HepG2 (cell line): Measurements from ENCODE around the gene GRHPR. TPM values are rescaled to one million over a fixed set of nuclear protein-coding genes. Genes with fewer than 3 reads are reported as not detected.
A peak's percentile ranks its signal among the peaks of the same experiment; 100 is the strongest.

ENCODE experiments used
- ETV6 ChIP-seq: sonication (generic); formaldehyde crosslinking; conservative IDR thresholded peaks from 2 replicates; pipeline ENCODE4 v1.4.0; 2020; ENCODE audit warnings: missing genetic modification reagents
- HOXA7 ChIP-seq: sonication (generic); formaldehyde crosslinking; IDR thresholded peaks from 2 replicates; pipeline ENCODE4 v1.8.1; 2022; ENCODE audit warnings: mild to moderate bottlenecking, missing genetic modification reagents, moderate library complexity
- KDM2A ChIP-seq: sonication (generic); formaldehyde crosslinking; IDR thresholded peaks from 2 replicates; pipeline ENCODE4 v1.4.0; 2020; ENCODE audit warnings: low read depth, missing genetic modification reagents, borderline replicate concordance
- KLF16 ChIP-seq, 2 experiments: sonication (generic) in 1 of 2; formaldehyde crosslinking in 1 of 2; IDR thresholded peaks; 2 replicates each; pipeline versions ENCODE4 v1.6.1 to v1.8.0; 2016 to 2023; ENCODE audit warnings: missing genetic modification reagents in 2 of 2, missing compliant biosample characterization in 1 of 2
- MEIS2 ChIP-seq: sonication (generic); formaldehyde crosslinking; IDR thresholded peaks from 2 replicates; pipeline ENCODE4 v1.9.0; 2021; ENCODE audit warnings: mild to moderate bottlenecking, missing genetic modification reagents
- NFKB2 ChIP-seq: sonication (generic); formaldehyde crosslinking; IDR thresholded peaks from 2 replicates; pipeline ENCODE4 v1.4.0; 2020; ENCODE audit warnings: missing genetic modification reagents, borderline replicate concordance
- PHB2 ChIP-seq: fragments of 450-650 bp; IDR thresholded peaks from 2 replicates; pipeline ENCODE4 v1.6.1; 2018; ENCODE audit not compliant: partially characterized antibody
- PHF20 ChIP-seq: sonication (generic); formaldehyde crosslinking; IDR thresholded peaks from 2 replicates; pipeline ENCODE4 v1.5.0; 2020; ENCODE audit warnings: mild to moderate bottlenecking, missing genetic modification reagents
- PLRG1 ChIP-seq: fragments of 450-650 bp; conservative IDR thresholded peaks from 2 replicates; pipeline ENCODE4 v1.6.1; 2016
- RBM39 ChIP-seq: fragments of 200-400 bp; formaldehyde crosslinking; IDR thresholded peaks from one replicate; pipeline ENCODE4 v1.6.1; 2018; ENCODE audit warnings: antibody characterized with exemption, mild to moderate bottlenecking, low read depth, low read length; ENCODE audit not compliant: poor library complexity, severe bottlenecking
- REL ChIP-seq: sonication (generic); formaldehyde crosslinking; conservative IDR thresholded peaks from 2 replicates; pipeline ENCODE4 v1.8.0; 2022; ENCODE audit warnings: mild to moderate bottlenecking, missing genetic modification reagents, moderate library complexity
- SKIL ChIP-seq: sonication (generic); formaldehyde crosslinking; IDR thresholded peaks from 2 replicates; pipeline ENCODE4 v1.8.0; 2022; ENCODE audit warnings: missing genetic modification reagents, mild to moderate bottlenecking, moderate library complexity, borderline replicate concordance
- TAF15 ChIP-seq: fragments of 200-400 bp; formaldehyde crosslinking; IDR thresholded peaks from one replicate; pipeline ENCODE4 v1.6.1; 2018; ENCODE audit warnings: mild to moderate bottlenecking, low read depth, low read length; ENCODE audit not compliant: poor library complexity, severe bottlenecking
- TBX2 ChIP-seq: sonication (generic); formaldehyde crosslinking; IDR thresholded peaks from 2 replicates; pipeline ENCODE4 v1.5.0; 2020; ENCODE audit warnings: missing genetic modification reagents, mild to moderate bottlenecking, borderline replicate concordance
- YEATS4 ChIP-seq: sonication (generic); formaldehyde crosslinking; IDR thresholded peaks from 2 replicates; pipeline ENCODE4 v1.4.0; 2020; ENCODE audit warnings: missing genetic modification reagents, borderline replicate concordance
- ZKSCAN1 ChIP-seq: fragments of 150-350 bp; IDR thresholded peaks from 2 replicates; pipeline ENCODE4 v1.6.1; 2014; ENCODE audit warnings: low read length
- ZNF30 ChIP-seq: sonication (generic); formaldehyde crosslinking; IDR thresholded peaks from 2 replicates; pipeline ENCODE4 v1.5.0; 2020; ENCODE audit warnings: mild to moderate bottlenecking, missing genetic modification reagents
- ZNF552 ChIP-seq: sonication (generic); formaldehyde crosslinking; IDR thresholded peaks from 2 replicates; pipeline ENCODE4 v1.9.0; 2022; ENCODE audit warnings: missing genetic modification reagents, mild to moderate bottlenecking, borderline replicate concordance
- ZNF570 ChIP-seq: sonication (generic); formaldehyde crosslinking; IDR thresholded peaks from 2 replicates; pipeline ENCODE4 v1.4.0; 2020; ENCODE audit warnings: mild to moderate bottlenecking, missing genetic modification reagents, borderline replicate concordance
- ZNF703 ChIP-seq: sonication (generic); formaldehyde crosslinking; IDR thresholded peaks from 2 replicates; pipeline ENCODE4 v1.5.1; 2020; ENCODE audit warnings: missing genetic modification reagents, mild to moderate bottlenecking, moderate library complexity, borderline replicate concordance
- polyA plus RNA-seq, 8 experiments: library from polyadenylated mRNA; depleted of rRNA in 3 of 8; stranded (reverse) in 7 of 8; unstranded in 1 of 8; fragments of >200 nt; fragmentation: Illumina TruSeq in 4 of 8; extraction: Trizol in 4 of 8; gene quantifications; 2 replicates each; pipeline versions ENCODE4 v1.2.1 to v1.2.3, GENCODE V29; 2011 to 2016; ENCODE audit warnings: low read depth in 4 of 8, missing spikeins in 1 of 8, mixed read lengths in 1 of 8; ENCODE audit not compliant: insufficient read depth in 1 of 8
- total RNA-seq, 5 experiments: library from RNA; depleted of rRNA; stranded (reverse); fragments of >200 nt; fragmentation: Illumina TruSeq; extraction: Trizol; gene quantifications; 2 replicates each; pipeline ENCODE4 v1.2.3, GENCODE V29; 2016; ENCODE audit warnings: low read depth in 1 of 5
- TF ChIP-seq, protein P1 (sequence below): sonication (generic); formaldehyde crosslinking; IDR thresholded peaks from 2 replicates; pipeline ENCODE4 v1.4.0; 2020; ENCODE audit warnings: low read depth, mild to moderate bottlenecking, missing genetic modification reagents
- TF ChIP-seq, protein P2 (sequence below): sonication (generic); formaldehyde crosslinking; IDR thresholded peaks from 2 replicates; pipeline ENCODE4 v1.5.1; 2020; ENCODE audit warnings: missing genetic modification reagents, mild to moderate bottlenecking, borderline replicate concordance
- TF ChIP-seq, protein P3 (sequence below): sonication (generic); formaldehyde crosslinking; IDR thresholded peaks from 2 replicates; pipeline ENCODE4 v1.8.1; 2023; ENCODE audit warnings: missing genetic modification reagents, inconsistent platforms, borderline replicate concordance

GRHPR gene
- total and polyA plus RNA-seq, 2 of the 13 experiments (the other 11 are each of a cell fraction or from before 2014, with no cell fraction given), result 113 to 115 TPM

DNA sequence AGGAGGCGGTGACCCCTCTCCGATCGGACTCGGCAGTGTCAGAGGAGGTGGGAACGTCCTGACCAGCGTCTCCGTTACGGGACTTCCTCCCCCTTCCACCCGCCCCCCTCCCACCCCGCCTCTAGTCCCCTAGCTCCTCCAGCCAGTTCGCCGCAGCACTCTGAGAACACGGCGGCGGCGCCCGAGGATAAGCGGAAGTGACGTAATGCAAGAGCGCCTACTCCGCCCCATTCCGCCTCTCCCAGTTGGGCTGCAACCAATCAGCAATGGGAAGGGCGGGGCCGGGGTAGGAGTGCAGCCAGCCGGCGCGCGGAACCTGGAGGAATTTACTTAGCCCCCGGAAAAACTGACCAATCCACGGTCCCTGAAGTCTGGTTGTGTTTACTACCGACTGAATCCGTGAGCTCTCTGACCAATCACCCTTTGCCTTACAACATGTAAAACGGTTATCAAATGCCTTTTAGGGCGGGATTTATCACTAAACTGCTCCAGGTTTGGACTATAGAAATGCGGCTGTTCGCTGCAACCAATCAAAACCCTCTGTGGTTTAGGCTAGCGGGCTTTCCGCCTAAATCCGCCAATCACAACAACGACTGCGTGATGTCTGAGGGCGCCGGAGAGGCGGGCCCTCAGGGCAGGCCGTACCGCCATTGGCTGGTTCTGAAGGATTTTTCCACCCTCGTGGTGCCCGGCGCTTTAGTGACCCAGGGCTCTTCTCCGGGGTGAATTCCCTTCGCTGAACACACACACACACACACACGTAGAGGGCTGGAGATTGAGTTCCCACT lies 42.9 kb downstream of the GRHPR start, which contains the start of gene ZBTB5 (continued):
- TF ChIP-seq, protein P1, sequence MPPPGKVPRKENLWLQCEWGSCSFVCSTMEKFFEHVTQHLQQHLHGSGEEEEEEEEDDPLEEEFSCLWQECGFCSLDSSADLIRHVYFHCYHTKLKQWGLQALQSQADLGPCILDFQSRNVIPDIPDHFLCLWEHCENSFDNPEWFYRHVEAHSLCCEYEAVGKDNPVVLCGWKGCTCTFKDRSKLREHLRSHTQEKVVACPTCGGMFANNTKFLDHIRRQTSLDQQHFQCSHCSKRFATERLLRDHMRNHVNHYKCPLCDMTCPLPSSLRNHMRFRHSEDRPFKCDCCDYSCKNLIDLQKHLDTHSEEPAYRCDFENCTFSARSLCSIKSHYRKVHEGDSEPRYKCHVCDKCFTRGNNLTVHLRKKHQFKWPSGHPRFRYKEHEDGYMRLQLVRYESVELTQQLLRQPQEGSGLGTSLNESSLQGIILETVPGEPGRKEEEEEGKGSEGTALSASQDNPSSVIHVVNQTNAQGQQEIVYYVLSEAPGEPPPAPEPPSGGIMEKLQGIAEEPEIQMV (CRISPR knock-in tag), result no peak
- TF ChIP-seq ZNF552 (CRISPR knock-in tag) (no peak), PHF20 (peak; percentile 49; the same call in 1 of the 2 replicates), YEATS4 (CRISPR knock-in tag) (no peak), ZKSCAN1 (no peak), KDM2A (CRISPR knock-in tag) (peak; percentile 2; the same call in 1 of the 2 replicates), RBM39 (no peak), PHB2 (no peak), ETV6 (no peak), KLF16 (CRISPR knock-in tag; IDR thresholded peaks at IDR 0.05) (no peak), SKIL (CRISPR knock-in tag) (no peak), ZNF30 (no peak), NFKB2 (CRISPR knock-in tag) (peak; percentile 11; the same call in 1 of the 2 replicates), ZNF703 (CRISPR knock-in tag) (no peak), PLRG1 (no peak), TAF15 (no peak), HOXA7 (CRISPR knock-in tag) (no peak), MEIS2 (CRISPR knock-in tag) (no peak), ZNF570 (no peak), TBX2 (CRISPR knock-in tag) (peak; percentile 55), REL (CRISPR knock-in tag) (no peak)
- TF ChIP-seq, protein P2, sequence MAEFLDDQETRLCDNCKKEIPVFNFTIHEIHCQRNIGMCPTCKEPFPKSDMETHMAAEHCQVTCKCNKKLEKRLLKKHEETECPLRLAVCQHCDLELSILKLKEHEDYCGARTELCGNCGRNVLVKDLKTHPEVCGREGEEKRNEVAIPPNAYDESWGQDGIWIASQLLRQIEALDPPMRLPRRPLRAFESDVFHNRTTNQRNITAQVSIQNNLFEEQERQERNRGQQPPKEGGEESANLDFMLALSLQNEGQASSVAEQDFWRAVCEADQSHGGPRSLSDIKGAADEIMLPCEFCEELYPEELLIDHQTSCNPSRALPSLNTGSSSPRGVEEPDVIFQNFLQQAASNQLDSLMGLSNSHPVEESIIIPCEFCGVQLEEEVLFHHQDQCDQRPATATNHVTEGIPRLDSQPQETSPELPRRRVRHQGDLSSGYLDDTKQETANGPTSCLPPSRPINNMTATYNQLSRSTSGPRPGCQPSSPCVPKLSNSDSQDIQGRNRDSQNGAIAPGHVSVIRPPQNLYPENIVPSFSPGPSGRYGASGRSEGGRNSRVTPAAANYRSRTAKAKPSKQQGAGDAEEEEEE (CRISPR knock-in tag), result no peak
- TF ChIP-seq, protein P3, sequence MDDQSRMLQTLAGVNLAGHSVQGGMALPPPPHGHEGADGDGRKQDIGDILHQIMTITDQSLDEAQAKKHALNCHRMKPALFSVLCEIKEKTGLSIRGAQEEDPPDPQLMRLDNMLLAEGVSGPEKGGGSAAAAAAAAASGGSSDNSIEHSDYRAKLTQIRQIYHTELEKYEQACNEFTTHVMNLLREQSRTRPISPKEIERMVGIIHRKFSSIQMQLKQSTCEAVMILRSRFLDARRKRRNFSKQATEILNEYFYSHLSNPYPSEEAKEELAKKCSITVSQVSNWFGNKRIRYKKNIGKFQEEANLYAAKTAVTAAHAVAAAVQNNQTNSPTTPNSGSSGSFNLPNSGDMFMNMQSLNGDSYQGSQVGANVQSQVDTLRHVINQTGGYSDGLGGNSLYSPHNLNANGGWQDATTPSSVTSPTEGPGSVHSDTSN (CRISPR knock-in tag), result no peak
